ENCODE measurements around the gene GDPD2.
A peak's percentile ranks its signal among the peaks of the same experiment; 100 is the strongest.

GDPD2 gene

GRCh38 chrX:70476934-70477733 is 54.0 kb downstream of the GDPD2 start:
- peak; percentile 87 for DNase-seq

DNA sequence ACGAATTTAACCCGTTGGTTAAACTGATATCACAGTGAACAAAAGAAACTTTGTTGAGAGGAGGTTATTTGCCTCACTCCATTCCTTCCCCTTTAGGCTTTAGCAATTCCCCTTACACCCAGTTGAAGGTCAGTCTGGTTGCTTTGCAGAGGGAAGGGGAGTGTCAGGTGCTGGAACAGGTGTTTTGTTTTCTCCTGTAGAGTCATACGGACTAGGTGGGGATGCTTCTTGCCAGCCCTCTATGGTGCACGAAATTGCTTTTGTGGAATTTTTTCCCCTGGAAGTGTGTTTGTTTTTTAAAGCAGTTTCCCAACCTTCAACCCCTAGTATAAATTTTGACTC is 54.6 kb downstream of the GDPD2 start:
- no peak for DNase-seq

DNA sequence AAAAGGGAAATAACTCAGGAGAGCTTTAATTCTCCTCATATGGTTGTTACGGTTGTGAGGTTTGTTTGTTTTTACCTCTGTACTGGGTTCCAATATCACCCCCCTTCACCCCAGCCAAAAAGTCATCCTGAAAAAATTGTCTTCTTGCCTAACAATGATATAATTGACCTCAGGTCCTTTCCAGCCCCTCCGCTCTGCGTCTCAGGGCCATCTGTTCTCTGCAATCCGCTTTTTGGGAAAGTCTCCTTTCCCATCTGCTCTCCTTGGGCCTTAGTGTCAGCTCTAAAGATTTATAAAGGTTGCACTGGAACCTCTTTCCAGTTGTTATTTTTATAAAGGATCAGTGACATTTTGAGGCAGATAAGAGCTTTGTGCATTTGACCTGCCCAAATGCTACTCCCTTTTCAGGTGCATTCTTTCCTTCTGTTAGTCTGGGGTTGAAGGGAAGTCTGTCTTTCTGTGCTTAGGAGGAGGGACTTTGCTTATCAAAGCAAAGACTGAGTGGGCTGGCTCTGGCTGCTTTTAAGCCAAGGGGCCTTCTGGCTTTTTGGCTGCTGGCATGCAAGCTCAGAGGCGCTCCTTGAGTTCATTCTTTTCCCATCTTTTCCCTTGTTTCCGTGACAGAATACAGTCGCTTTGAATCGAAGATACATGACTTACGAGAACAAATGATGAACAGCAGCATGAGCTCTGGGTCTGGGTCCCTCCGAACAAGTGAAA is 55.6 kb downstream of the GDPD2 start:
- DNase-seq = no peak

DNA sequence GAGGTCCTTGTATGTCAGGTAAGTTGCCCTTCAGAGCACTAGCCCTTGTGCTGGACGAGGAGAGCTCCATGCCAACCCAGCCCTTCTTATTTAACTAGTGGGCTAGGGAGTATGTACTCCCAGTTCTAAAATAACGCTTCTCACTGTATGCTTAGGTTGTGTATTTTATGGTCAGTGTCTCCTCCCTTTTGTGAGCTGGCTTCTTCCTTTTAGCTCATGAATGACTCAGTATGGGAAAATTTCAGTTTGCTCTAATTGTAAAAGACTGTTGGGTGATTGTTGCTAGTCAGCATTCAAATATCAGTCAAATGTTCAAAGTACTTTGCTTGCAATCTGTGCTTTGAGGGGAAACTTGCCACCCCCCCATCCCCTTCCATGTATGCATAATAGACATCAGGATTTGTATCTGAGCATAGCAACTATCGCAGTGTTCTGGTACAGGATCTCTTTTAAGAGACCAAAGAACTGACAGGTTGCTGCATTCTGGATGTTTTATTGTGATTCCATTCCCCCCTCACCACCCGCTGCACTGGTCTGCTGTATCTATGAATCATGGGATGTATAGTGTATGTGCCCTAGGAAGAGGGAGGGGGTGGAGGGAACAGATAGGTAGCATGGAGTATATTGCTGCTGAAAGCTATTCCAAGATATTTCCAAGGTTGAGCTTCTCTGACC is 56.3 kb downstream of the GDPD2 start:
- DNase-seq = no peak

DNA sequence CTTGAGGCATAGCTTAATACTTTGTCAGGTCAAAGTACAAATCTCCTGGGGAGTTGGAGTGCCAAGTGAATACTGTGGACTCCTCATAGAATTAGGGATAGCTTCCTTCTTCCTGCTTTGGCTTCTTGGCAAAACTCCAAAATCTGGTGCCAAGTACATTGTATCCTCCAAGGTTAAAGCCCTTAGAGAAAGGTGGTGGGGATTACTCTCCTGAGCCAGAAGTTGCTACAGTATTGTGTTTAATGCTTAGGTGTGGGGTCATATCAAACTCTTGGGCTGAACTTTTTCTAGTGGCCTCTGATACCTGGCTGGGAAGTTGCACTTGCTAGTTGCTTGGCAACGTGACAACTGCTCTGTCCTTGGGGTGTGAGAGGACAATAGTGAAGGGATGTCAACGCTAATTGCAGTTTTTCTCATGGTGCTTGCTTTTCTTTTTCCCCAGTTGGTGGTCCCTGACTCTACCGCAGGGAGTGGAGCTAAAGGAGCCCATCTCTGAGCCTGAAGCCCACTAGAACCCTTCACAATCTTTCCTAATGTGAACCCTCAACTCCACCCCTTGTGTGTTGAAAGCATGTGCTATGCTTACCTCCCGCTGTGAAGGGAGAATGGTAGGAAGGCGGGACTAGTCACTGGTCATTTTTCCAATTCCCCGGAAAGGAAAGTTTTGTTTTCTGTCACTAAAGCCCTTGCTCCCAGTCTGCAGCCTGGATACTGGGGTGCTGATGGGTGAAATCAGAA is 57.0 kb downstream of the GDPD2 start:
- DNase-seq = no peak

DNA sequence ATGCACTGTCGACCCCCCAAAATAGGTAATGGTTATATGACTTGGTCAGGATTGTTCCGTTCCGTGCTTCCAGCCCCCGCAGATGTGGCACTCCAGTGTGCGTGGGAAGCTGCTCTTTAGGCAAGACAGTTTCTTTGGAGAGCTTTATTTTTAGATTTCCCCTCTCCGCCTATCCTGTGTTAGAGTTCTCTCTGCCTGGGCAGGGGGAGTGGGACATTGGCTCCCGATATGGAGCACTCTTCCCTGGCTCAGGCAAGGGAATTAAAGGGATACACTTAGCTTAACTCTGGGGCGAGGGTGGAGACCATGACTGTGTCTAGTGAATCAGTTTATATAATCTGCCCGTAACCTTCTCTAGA is 57.5 kb downstream of the GDPD2 start:
- no peak for DNase-seq

GRCh38 chrX:70481471-70482270 is 58.6 kb downstream of the GDPD2 start:
- DNase-seq = no peak

- no peak for DNase-seq
Observed at GRCh38 chrX:70482300-70482699, 59.2 kb downstream of the GDPD2 start.
